ENCODE results near the gene CHMP6.

The CHMP6 gene

DNA sequence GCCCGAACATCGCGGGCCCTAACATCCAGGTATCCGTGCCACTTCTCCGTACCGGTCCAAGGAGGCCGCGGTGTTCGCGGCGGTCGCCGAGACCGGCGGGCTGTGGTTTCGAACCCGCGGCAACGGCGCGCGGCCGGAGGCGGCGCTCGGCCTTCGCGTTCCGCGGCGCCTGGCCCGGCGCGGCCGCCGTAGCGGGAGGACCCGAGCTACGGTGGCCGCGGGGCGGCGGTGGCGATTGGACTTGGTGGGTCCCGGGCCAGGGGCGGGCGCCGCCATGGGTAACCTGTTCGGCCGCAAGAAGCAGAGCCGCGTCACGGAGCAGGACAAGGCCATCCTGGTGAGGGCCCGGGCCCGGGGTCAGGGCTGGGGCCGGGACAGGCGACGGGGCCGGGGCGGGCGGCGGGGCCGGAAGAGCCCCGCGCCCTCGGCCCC lies at the start of gene CHMP6:
TSS of gene CHMP6 (plus strand) at position 197 of the 432 bp plus-strand sequence. CDS start at position 275, 78 bp downstream.
- DNase-seq (ENCODE audit: low read depth): peak; percentile 40

- no peak for DNase-seq (ENCODE audit: low read depth)
Observed at GRCh38 chr17:80942423-80943345, 49.0 kb upstream of the CHMP6 start.

DNA sequence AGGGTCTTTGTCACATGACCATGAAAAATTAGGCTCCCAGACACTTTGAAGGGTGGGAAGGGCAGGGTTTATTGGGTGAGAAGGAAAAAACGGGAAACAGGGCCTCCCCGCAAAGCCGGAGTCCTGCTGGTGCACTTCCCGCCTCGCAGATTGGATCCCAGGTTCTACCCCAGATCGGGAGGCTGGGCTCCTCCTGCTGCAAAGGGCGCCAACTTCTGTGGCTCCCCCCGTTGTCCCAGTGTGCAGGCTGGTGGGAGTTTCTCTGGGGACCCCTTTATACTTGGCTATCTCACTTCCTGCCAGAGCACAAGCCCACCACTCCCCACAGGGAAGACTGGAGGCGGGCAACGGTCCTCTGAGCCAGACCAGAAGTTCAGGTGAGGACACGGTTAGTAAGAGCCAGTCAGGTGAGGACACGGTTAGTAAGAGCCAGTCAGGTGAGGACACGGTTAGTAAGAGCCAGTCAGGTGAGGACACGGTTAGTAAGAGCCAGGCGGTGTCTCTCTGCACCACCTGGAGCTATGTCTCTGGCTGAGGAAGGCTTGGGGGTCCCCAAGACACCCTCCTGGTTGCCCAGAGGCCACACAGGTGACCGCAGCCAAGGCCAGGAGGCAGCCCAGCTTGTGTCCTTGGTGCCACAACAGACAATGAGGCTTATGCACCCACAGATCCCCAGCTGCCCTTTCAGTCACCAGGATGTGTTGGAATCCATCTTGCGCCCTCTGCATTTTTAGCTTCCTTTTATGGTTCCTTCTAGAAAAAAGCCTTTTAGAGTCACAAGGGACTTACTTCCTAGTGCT lies 48.1 kb upstream of the CHMP6 start:
- no peak for DNase-seq (ENCODE audit: low read depth)

GRCh38 chr17:80944326-80944725 lies 47.3 kb upstream of the CHMP6 start:
- no peak for DNase-seq (ENCODE audit: low read depth)

GRCh38 chr17:80945736-80946135 lies 45.9 kb upstream of the CHMP6 start:
- no peak for DNase-seq (ENCODE audit: low read depth)

DNA sequence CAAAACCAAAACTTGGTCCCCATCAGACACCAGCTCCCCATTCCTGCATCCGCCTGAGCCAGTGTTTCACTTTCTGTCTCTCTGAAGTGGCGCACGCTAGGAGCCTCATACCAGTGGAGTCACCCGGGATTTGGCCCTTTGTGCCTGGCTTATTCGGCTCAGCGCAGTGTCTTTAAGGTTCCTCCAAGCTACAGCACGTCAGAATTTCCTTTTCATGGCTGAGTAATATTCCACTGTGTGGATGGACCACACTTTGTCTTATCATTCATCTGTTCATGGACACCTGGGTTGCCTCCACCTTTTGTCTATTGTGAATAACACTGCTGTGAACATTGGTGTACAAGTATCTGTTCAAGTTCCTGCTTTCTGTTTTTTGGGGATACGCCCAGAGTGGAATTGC lies 45.2 kb upstream of the CHMP6 start:
- DNase-seq (ENCODE audit: low read depth): no peak

DNA sequence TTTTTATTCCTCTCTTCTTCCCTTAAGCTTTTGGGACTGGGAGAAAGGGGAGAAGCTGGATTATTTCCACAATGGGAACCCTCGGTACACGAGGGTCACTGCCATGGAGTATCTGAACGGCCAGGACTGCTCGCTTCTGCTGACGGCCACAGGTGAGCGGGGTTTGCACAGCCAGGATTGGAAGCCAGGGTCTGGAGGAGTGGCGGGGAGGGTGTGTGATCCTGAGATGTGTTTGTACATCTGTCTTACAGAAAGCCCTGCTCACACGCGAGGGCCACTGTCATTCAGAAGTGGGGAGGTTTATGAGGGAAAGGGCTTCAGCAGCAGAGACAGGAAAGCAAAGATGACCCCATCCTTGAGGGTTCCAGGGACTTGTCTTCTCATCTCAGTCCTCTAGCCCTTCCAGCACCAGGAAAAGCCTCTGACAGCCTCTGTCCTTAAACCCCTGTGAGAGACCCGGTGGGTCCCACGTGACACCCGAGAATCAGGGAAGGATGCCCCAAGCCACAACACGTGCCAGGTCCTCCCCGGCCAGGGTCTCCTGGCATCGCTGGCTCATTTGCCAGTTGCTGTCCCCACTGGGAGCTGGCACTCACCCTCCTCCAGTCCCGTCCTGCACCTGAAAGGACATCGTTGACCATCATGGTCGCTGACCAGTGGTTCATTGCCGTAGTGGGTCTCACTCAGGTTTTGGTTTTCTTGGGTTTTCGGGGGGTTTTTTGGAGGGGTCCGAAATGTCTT lies 44.3 kb upstream of the CHMP6 start:
- DNase-seq (ENCODE audit: low read depth): no peak

DNA sequence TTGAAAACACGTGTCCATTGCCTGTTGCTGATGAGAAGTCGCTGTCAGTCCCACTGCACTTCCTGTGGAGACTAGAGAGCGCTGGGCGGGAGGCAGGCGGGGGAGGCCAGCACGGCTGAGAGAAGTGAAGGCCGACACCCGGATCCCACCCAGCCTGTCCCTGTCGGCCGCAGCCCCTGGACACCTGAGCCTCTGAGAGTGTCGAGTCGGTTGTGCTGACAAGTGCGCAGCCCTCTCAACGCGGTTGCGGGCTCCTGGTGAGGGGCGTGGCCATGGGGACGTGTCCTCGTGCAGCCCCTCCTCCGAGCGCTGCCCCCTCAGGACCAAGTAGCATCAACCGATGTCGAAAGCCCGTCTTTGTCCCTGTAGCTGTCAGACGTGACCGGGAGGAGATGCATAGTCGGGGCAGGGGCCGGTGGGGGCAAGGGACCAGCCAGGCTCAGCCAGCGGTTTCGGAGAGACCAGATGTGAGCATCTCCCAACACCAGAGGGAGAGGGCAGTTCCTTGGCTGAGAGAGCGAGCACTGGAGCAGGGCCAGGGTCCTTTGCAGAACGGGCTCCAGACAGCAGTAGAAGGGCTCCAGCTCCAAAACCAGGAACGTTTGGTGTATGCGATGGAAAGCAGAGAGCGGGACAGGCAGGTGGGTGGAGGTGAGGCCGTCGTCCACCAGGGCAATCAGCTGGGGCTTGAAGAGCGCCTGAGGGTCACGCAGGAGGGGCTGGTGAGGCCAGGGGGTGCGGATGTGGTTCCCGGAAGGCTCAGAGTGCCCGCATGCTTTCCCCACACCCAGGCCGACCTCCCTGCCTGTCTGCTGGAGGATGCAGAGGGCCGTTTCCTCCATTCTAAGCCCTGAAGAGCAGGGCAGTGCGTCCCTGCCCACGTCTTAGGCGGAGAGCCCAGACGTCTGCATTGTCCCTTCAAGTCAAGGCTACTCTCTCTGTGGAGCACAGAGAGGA lies 43.3 kb upstream of the CHMP6 start:
- no peak for DNase-seq (ENCODE audit: low read depth)

- no peak for DNase-seq (ENCODE audit: low read depth)
Observed at GRCh38 chr17:80948976-80949450, 42.6 kb upstream of the CHMP6 start.

DNA sequence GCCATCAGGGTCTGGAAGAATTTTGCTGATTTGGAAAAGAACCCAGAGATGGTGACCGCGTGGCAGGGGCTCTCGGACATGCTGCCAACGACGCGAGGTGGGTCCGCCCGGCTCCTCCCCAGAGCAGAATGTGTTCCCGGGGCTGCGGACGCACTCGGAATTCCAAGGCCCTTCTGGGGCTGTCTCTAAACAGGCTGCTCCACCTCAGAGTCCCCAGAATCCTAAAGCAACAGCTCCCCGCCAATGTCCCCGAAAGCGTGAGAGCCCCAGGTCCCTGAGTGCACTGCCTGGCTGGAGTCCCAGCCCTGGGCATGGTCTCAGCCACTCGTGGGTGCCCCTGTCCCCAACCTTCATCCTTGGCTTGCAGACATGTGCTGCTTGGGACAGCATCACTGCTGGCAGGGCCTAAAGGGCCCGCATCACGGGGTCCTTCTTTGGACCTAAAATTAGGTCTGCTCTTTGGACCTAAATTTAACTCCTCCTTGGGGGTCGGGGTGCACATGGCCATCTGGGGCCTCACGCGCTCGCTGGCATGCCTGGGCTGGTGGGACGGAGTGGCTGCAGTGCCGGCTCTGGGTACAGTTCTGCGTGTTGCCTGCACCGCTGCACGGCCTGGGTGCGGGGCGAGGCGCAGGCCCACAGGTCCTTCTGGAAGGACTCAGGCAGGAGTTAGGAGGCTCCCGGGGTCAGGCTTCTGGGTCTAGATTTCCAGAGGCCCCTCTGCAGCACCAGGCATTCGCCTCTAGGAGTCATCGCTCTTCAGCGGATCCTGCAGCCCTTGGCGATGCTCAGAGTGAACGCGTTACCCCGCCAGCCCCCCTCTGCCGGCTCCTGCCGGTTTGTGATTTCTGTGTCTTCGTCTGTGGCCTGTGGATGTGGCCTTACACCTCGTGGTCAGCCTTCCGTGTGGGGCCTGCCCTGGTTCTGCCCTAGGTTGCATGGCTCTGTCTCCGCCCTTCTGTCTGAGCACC lies 41.9 kb upstream of the CHMP6 start:
- DNase-seq (ENCODE audit: low read depth): no peak

DNA sequence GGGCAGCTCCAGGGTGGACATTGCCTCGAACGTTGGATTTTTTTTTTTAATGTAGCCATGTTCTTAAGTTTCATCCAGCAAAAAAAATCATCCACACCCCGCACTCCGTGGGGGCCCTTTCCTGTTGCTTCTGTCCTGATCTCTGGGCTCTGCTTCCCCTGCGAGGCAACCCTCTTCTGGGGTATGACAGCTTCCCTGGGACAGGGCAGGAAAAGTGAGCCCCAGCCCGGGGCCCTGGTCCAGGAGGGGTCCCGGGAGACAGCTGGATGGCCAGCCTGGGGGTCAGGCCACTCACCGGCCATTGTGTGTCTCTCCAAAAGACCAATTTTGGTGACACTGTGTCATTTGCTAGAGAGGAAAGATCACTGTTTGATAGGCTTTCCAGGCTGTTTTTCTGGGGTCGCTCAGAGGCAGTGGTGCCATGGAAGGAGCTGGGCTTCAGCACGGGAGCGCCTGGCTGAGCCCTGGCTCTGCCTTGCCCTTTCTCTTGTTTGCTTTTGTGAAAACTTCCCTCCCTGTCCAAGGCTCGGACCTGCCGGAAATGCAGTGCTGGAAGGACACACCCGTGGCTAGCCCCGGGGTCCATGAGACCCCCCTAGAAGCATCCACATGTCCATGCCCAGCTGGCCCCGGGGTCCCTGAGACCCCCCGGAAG lies 41.0 kb upstream of the CHMP6 start:
- no peak for DNase-seq (ENCODE audit: low read depth)

GRCh38 chr17:80951121-80952090 lies 40.2 kb upstream of the CHMP6 start:
- DNase-seq (ENCODE audit: low read depth): no peak

GRCh38 chr17:80952291-80952690 lies 39.4 kb upstream of the CHMP6 start:
- no peak for DNase-seq (ENCODE audit: low read depth)

DNA sequence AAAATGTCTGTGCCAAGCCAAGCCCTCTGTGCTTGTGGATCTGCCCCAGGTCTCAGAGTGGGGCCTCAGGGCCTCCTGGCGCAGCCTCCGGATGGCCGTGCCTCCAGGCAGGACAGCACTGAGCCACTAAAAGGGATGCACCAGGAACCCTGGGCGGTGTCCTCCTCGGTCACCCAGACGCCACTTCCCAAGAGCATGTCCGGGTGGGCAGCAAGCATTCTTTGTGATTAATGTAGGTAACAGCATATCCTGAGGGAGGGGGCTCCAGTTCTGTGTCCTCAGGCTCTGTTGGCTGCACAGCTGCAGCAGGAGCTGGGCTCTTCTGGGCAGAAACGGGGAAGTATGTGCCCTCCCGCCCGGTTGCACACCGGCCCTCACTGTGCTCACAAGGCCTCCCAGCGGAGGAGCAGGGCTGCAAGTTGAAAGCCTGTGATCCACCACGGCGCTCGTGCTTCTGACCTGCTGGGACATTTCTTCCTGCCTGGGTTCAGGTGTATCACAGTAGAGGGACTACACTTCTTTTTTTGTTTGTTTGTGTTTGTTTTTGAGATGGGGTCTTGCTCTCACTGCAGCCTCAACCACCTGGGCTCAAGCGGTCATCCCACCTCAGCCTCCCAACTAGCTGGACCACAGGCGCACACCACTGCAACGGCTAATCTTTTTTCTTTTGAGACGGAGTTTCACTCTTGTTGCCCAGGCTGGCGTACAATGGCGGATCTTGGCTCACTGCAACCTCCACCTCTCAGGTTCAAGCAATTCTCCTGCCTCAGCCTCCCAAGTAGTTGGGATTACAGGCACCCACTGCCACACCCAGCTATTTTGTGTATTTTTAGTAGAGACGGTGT lies 37.9 kb upstream of the CHMP6 start:
- no peak for DNase-seq (ENCODE audit: low read depth)

DNA sequence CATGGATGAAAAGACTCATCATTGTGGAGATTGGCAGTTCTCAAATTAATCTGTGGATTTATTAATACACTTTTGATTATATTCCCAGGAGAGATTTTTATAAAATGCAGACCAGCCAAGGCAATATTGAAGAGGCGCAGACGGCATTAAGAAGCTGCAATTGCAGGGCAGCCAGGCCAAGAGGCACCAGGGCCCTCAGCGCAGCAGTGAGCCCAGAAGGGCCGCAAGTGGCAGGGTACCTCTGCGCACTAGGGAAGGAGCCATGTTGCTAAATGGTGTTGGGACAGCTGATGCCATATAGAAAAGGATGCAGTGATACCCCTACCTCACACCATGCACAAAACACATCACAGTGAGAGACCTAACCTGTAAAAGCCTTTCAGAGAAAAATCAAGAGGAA lies 36.6 kb upstream of the CHMP6 start:
- DNase-seq (ENCODE audit: low read depth): no peak

DNA sequence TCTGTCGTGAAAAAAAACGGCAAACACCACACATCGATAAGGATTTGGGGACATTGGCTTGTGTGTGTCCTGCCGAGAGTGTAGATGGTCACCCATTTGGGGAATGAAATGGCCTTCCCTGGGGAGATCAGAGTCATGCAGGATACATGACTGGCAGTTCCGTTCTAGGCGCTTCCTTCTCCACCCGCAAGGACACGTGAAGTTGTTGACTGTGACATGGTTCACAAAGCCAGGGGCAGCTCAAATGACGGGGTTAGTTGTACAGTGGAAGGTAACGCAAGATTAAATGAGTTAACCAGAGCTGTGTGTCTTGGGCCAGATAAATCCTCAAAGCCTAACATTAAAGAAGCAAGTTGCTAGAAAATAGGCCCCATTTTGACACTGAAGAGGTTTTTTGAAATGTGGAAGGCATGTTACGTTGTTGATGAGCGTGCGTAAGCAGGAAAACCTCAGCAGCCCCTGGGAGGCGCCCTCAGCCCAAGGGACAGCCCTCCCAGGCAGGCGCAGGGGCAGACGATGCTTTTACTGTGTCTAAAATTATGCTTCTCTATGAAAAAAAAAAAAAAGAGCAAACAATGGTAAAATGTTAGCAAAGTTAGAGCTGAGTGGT lies 35.9 kb upstream of the CHMP6 start:
- DNase-seq (ENCODE audit: low read depth): no peak

Data from activated gamma-delta T cell treated with anti-CD3 and anti-CD28 coated beads, Interleukin-2, amount 50 U/mL, for 16 hours (primary cell).